Measurements from ENCODE around the gene NAGPA. TPM values are rescaled to one million over a fixed set of nuclear protein-coding genes. Genes with fewer than 3 reads are reported as not detected.

NAGPA gene
- total RNA-seq, 1 donor from 2014 or later, result 18.0 TPM

- DNase-seq (ENCODE audit: extremely low spot score, unreplicated experiment), result no peak
- peaks cover 13% of the 10 kb centered on the region for H3K27me3 Mint-ChIP-seq
- no peak overlapping the region for H3K27ac Mint-ChIP-seq
- no peaks in the 10 kb centered on the region for H3K4me1 Mint-ChIP-seq (ENCODE audit: unreplicated experiment)
- no peaks in the 10 kb centered on the region for H3K36me3 Mint-ChIP-seq
- no peak for TF ChIP-seq CTCF (conservative IDR thresholded peaks at IDR 0.05)
- no peaks in the 10 kb centered on the region for H3K9me3 Mint-ChIP-seq
- H3K4me3 Mint-ChIP-seq, result no peak overlapping the region
These were observed 57.7 kb downstream of the NAGPA start for GRCh38 chr16:4976079-4976478.

Other genes starting within 250 kb of the NAGPA start
- gene SEPTIN12, start 245.6 kb downstream of the NAGPA start, total RNA-seq (ENCODE audit: low replicate concordance), result not detected in 2 replicates
- 5.0 and 7.8 TPM in 2 replicates for gene SMIM22, start 238.6 kb downstream of the NAGPA start, total RNA-seq (ENCODE audit: low replicate concordance)
- 37.6 and 39.3 TPM in 2 replicates for gene ROGDI, start 231.3 kb downstream of the NAGPA start, total RNA-seq (ENCODE audit: low replicate concordance)
- gene GLYR1, start 186.6 kb downstream of the NAGPA start, total RNA-seq (ENCODE audit: low replicate concordance), result 120 and 126 TPM in 2 replicates
- 39.4 and 41.4 TPM in 2 replicates for gene UBN1, start 186.5 kb downstream of the NAGPA start, total RNA-seq (ENCODE audit: low replicate concordance)
- 142 and 428 TPM in 2 replicates for gene PPL, start 96.8 kb downstream of the NAGPA start, total RNA-seq (ENCODE audit: low replicate concordance)
- 0.71 and 0.92 TPM in 2 replicates for gene SEC14L5, start 75.6 kb downstream of the NAGPA start, total RNA-seq (ENCODE audit: low replicate concordance)
- 0.75 and 2.1 TPM in 2 replicates for gene C16orf89, start 32.0 kb upstream of the NAGPA start, total RNA-seq (ENCODE audit: low replicate concordance)
- gene ALG1, start 37.9 kb upstream of the NAGPA start, total RNA-seq (ENCODE audit: low replicate concordance), result 30.4 and 31.0 TPM in 2 replicates
- 10.1 and 16.5 TPM in 2 replicates for gene EEF2KMT, start 63.9 kb upstream of the NAGPA start, total RNA-seq (ENCODE audit: low replicate concordance)